Left lung (tissue), 10 donors: Measurements from ENCODE around the gene SNRK. TPM values are rescaled to one million over a fixed set of nuclear protein-coding genes. Genes with fewer than 3 reads are reported as not detected.

Experiments
- ATAC-seq: fragments of 200-7000 bp; cut with Tn5 transposase; one replicate; pipeline ENCODE4 v1.9.1; 2020; ENCODE audit warnings: moderate library complexity
- DNase-seq, 4 donors: peaks; one replicate each; pipeline ENCODE4 v3.0.0-alpha.2; 2013 to 2020
- H3K27ac ChIP-seq, 2 donors: fragments of 200-600 bp; sonication (generic) in 1 of 2; one replicate each; pipeline versions ENCODE4 v1.5.0 to v1.8.0; 2020 to 2021
- H3K27me3 ChIP-seq, 2 donors: fragments of 200-600 bp; sonication (generic) in 1 of 2; one replicate each; pipeline versions ENCODE4 v1.5.0 to v1.8.0; 2020 to 2021
- H3K36me3 ChIP-seq, 2 donors: fragments of 200-600 bp; sonication (generic) in 1 of 2; one replicate each; pipeline versions ENCODE4 v1.5.0 to v1.8.0; 2020 to 2021
- H3K4me1 ChIP-seq, 2 donors: fragments of 200-600 bp; one replicate each; pipeline ENCODE4 v1.8.0; 2021
- H3K4me3 ChIP-seq, 2 donors: fragments of 200-600 bp; sonication (generic) in 1 of 2; one replicate each; pipeline versions ENCODE4 v1.5.0 to v1.8.0; 2020 to 2021; ENCODE audit warnings: mild to moderate bottlenecking in 1 of 2
- H3K9me3 ChIP-seq, 2 donors: fragments of 200-600 bp; sonication (generic) in 1 of 2; one replicate each; pipeline versions ENCODE4 v1.5.0 to v1.8.0; 2020 to 2021
- CTCF ChIP-seq, 2 donors: fragments of 200-600 bp; sonication (generic) in 1 of 2; IDR thresholded peaks; one replicate each; pipeline versions ENCODE4 v1.5.0 to v1.8.0; 2021; ENCODE audit warnings: antibody characterized with exemption in 2 of 2
- intact Hi-C, 2 donors: fragments of 100-400 bp; cut with DNase I; formaldehyde crosslinking; loops; one replicate each; pipeline versions ENCODE4 v1.11.2 to v1.14.2; 2022
- polyA plus RNA-seq, 6 donors: library from polyadenylated mRNA; unstranded; fragments of 120-200 nt; gene quantifications; one replicate each; pipeline ENCODE4 v1.2.1, GENCODE V29; 2013; ENCODE audit not compliant: insufficient read length in 6 of 6
- total RNA-seq, 2 donors: library from RNA; stranded (reverse); fragmentation: NEBNext Ultra II Directional; extraction: Animal tissue kit (Norgen Biotek cat#: 25700); gene quantifications; one replicate each; pipeline ENCODE4 v1.2.1, GENCODE V29; 2021
- donor health status: DM: no; HTN: yes; CAD: no.
- donor health status: DM: no; HTN: no; CAD: no.

The SNRK gene
- total and polyA plus RNA-seq, 8 donors = 29.5 to 72.3 (median 64.7) TPM

GRCh38 chr3:43286841-43287499 lies 630 bp downstream of the SNRK start:
- Histone ChIP-seq H3K36me3 (no peaks in the 10 kb centered on the region), H3K9me3 (no peaks in the 10 kb centered on the region), H3K4me3 (peak overlapping the region; percentile 43 to 63), H3K27me3 (no peaks in the 10 kb centered on the region), H3K4me1 (peaks cover 18 to 59% of the 10 kb centered on the region in 2 donors), H3K27ac (peak overlapping the region; percentile 89 to 93)
- no peak for TF ChIP-seq CTCF (IDR thresholded peaks at IDR 0.05)
- DNase-seq (peak in 1 of 4 donors; percentile 32), ATAC-seq (peak; percentile 49)
- intact Hi-C loops = no loop called here

DNA sequence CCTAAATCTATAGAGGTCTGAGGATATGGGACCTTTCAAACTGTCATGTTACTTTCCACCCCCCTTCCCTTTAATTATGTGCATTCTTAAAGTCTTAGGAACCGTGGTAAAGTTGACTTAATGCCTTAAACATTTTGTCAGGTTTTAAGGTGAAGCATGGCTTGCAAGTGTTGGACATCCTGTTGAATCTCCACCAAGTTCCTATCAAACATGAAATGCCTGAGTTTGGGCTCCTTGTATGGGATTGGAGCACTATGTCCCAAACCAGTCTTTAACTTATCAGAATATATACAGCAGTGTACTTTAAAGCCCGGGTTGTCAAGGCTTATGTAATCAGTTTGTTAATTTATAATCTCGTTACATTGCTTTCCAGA lies 1.1 kb downstream of the SNRK start:
- no peak for TF ChIP-seq CTCF (IDR thresholded peaks at IDR 0.05)
- no peak for DNase-seq
- Histone ChIP-seq H3K4me1 (peaks cover 18 to 64% of the 10 kb centered on the region in 2 donors), H3K36me3 (no peaks in the 10 kb centered on the region), H3K4me3 (peak overlapping the region; percentile 43 to 63), H3K27ac (peak overlapping the region; percentile 79 to 93), H3K9me3 (no peaks in the 10 kb centered on the region), H3K27me3 (no peaks in the 10 kb centered on the region)
- no peak for ATAC-seq
- intact Hi-C loops = no loop called here

DNA sequence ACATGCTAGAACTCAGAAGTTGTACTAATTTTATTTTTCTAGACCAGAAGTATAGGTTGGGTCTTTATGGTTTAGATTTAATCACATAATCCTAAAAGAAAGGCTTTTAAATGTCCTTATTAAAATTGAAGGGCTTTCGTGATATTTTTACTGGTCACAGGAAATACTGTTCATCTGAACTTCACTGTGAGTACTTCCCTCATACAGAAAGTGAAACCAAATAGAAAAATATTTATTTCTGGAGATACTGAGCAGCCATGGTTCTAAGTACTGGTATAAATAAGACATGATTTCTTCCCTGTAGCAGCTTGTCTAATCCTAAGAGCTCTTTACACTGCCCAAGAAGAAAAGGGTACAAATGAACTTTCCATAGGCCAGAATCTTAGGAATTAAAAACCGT lies 2.0 kb downstream of the SNRK start:
- peak; percentile 62 for ATAC-seq
- peak overlapping the region; percentile 43 to 63 for H3K4me3 ChIP-seq
- H3K36me3 ChIP-seq = peaks cover 0 to 5% of the 10 kb centered on the region in 2 donors
- no peaks in the 10 kb centered on the region for H3K27me3 ChIP-seq
- H3K9me3 ChIP-seq = no peaks in the 10 kb centered on the region
- peak overlapping the region; percentile 79 to 93 for H3K27ac ChIP-seq
- TF ChIP-seq CTCF (IDR thresholded peaks at IDR 0.05) = no peak
- H3K4me1 ChIP-seq = peaks cover 18 to 73% of the 10 kb centered on the region in 2 donors
- intact Hi-C loops = no loop called here
- peak in 1 of 4 donors; percentile 21 for DNase-seq

GRCh38 chr3:43288850-43289249 lies 2.5 kb downstream of the SNRK start:
- H3K9me3 ChIP-seq = no peaks in the 10 kb centered on the region
- H3K36me3 ChIP-seq = peaks cover 0 to 5% of the 10 kb centered on the region in 2 donors
- no peak for ATAC-seq
- peak overlapping the region; percentile 79 to 93 for H3K27ac ChIP-seq
- no peaks in the 10 kb centered on the region for H3K27me3 ChIP-seq
- peaks cover 18 to 78% of the 10 kb centered on the region in 2 donors for H3K4me1 ChIP-seq
- TF ChIP-seq CTCF (IDR thresholded peaks at IDR 0.05) = no peak
- DNase-seq = no peak
- H3K4me3 ChIP-seq = peak overlapping the region; percentile 43 to 63
- intact Hi-C loops = no loop called here

DNA sequence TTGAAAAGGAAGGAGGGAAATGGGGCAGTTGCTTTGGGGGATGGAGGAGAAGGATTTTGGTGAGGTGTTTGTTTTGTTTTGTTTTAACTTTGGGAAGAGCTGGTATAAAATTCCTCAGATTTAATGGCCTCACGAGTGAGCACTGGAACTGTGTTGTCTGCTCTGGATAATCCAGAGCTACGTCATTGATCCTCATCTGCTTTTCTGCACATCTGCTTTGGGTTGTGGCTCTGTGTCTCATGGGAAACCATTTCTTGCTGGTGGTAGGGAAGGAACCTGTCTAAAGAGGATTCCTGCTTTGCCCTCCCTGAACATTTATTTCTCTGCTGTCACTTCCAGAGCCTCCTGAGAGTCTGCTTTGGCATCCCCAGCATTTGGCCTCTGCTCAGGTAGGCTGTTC lies 3.1 kb downstream of the SNRK start:
- H3K4me3 ChIP-seq = peak overlapping the region in 1 of 2 donors; percentile 63
- H3K36me3 ChIP-seq = peaks cover 0 to 5% of the 10 kb centered on the region in 2 donors
- intact Hi-C loops = no loop called here
- DNase-seq (no peak), ATAC-seq (no peak)
- H3K27me3 ChIP-seq = no peaks in the 10 kb centered on the region
- peak overlapping the region; percentile 79 to 93 for H3K27ac ChIP-seq
- no peaks in the 10 kb centered on the region for H3K9me3 ChIP-seq
- TF ChIP-seq CTCF (IDR thresholded peaks at IDR 0.05) = no peak
- H3K4me1 ChIP-seq = peaks cover 18 to 83% of the 10 kb centered on the region in 2 donors
